Neural progenitor cell (in vitro differentiated cells): Measurements from ENCODE around the gene RALGAPA1. TPM values are rescaled to one million over a fixed set of nuclear protein-coding genes. Genes with fewer than 3 reads are reported as not detected.

Source experiments
- DNase-seq: peaks from one replicate; pipeline ENCODE4 v3.0.0-alpha.2; 2016; ENCODE audit warnings: low spot score
- H2AFZ ChIP-seq: fragments of 200-600 bp; sonication (generic); replicated peaks from 2 replicates; pipeline ENCODE4 v1.6.1; 2016; ENCODE audit warnings: antibody characterized with exemption
- H3F3A ChIP-seq: fragments of 200-600 bp; sonication (generic); 2 replicates; pipeline ENCODE4 v1.6.1; 2016; ENCODE audit warnings: antibody characterized with exemption, low read depth
- H3K27ac ChIP-seq: fragments of 200-600 bp; sonication (generic); 2 replicates; pipeline ENCODE4 v1.5.1; 2016; ENCODE audit warnings: mild to moderate bottlenecking
- H3K27me3 ChIP-seq: fragments of 200-600 bp; sonication (generic); 2 replicates; pipeline ENCODE4 v1.6.1; 2016; ENCODE audit warnings: mild to moderate bottlenecking, moderate library complexity
- H3K36me3 ChIP-seq: fragments of 200-600 bp; sonication (generic); 2 replicates; pipeline ENCODE4 v1.5.1; 2016
- H3K4me1 ChIP-seq: fragments of 200-600 bp; sonication (generic); 2 replicates; pipeline ENCODE4 v1.6.1; 2016; ENCODE audit warnings: mixed run types
- H3K4me2 ChIP-seq: fragments of 200-600 bp; sonication (generic); 2 replicates; pipeline ENCODE4 v1.6.1; 2016
- H3K4me3 ChIP-seq: fragments of 200-600 bp; sonication (generic); 2 replicates; pipeline ENCODE4 v1.5.1; 2016
- H3K79me2 ChIP-seq: fragments of 200-600 bp; sonication (generic); 2 replicates; pipeline ENCODE4 v1.6.1; 2016; ENCODE audit warnings: low read depth
- H3K9ac ChIP-seq: fragments of 200-600 bp; sonication (generic); 2 replicates; pipeline ENCODE4 v1.6.1; 2016
- H3K9me3 ChIP-seq: fragments of 200-600 bp; sonication (generic); 2 replicates; pipeline ENCODE4 v1.5.1; 2016; ENCODE audit warnings: low read depth
- H4K20me1 ChIP-seq: fragments of 200-600 bp; sonication (generic); 2 replicates; pipeline ENCODE4 v1.6.1; 2016; ENCODE audit warnings: low read depth
- H3K27ac Mint-ChIP-seq: 3 replicates; pipeline ENCODE4 v1.8.0; 2021; ENCODE audit warnings: mixed read lengths
- H3K27me3 Mint-ChIP-seq: 2 replicates; pipeline ENCODE4 v1.8.0; 2022; ENCODE audit warnings: low read depth, mild to moderate bottlenecking, inconsistent platforms, moderate library complexity, mixed read lengths; ENCODE audit not compliant: insufficient read depth
- H3K36me3 Mint-ChIP-seq: 3 replicates; pipeline ENCODE4 v1.8.0; 2021; ENCODE audit warnings: mixed read lengths
- H3K4me1 Mint-ChIP-seq: 3 replicates; pipeline ENCODE4 v1.8.0; 2021; ENCODE audit warnings: mixed read lengths
- H3K4me3 Mint-ChIP-seq: 3 replicates; pipeline ENCODE4 v1.8.0; 2021; ENCODE audit warnings: mild to moderate bottlenecking, moderate library complexity, mixed read lengths
- H3K9me3 Mint-ChIP-seq: 3 replicates; pipeline ENCODE4 v1.8.0; 2020; ENCODE audit warnings: mixed read lengths
- CTCF ChIP-seq: fragments of 200-600 bp; sonication (generic); IDR thresholded peaks from 2 replicates; pipeline ENCODE4 v1.5.1; 2017; ENCODE audit warnings: antibody characterized with exemption, mild to moderate bottlenecking
- EZH2 ChIP-seq: fragments of 200-600 bp; sonication (generic); IDR thresholded peaks from 2 replicates; pipeline ENCODE4 v1.6.1; 2017; ENCODE audit warnings: antibody characterized with exemption, mild to moderate bottlenecking, moderate library complexity
- EZH2phosphoT487 ChIP-seq: fragments of 200-600 bp; sonication (generic); IDR thresholded peaks from 2 replicates; pipeline ENCODE4 v1.6.1; 2017; ENCODE audit warnings: antibody characterized with exemption
- total RNA-seq: library from RNA; depleted of rRNA; stranded (reverse); fragments of >200 nt; gene quantifications from 2 replicates; pipeline ENCODE4 v1.2.3, GENCODE V29; 2015; ENCODE audit warnings: low replicate concordance

RALGAPA1 gene
- total RNA-seq, 1 donor from 2014 or later, result 31.7 TPM

- no peak for DNase-seq
- H3K36me3 Mint-ChIP-seq, result peaks cover 39% of the 10 kb centered on the region
- H3K4me1 ChIP-seq, result peaks cover 4% of the 10 kb centered on the region
- no peak overlapping the region for H3K27ac ChIP-seq
- TF ChIP-seq EZH2 (no peak), CTCF (no peak), EZH2phosphoT487 (no peak)
- H3K4me1 Mint-ChIP-seq, result peaks cover 4% of the 10 kb centered on the region
- H3K4me3 Mint-ChIP-seq, result no peak overlapping the region
- peak overlapping the region; percentile 8 for H3K27ac Mint-ChIP-seq
- peaks cover 17% of the 10 kb centered on the region for H3K9me3 Mint-ChIP-seq
- no peaks in the 10 kb centered on the region for H3K79me2 ChIP-seq
- H2AFZ ChIP-seq, result no peak overlapping the region
- H3K36me3 ChIP-seq, result peaks cover 4% of the 10 kb centered on the region
- no peak overlapping the region for H3K4me2 ChIP-seq
- no peak overlapping the region for H3K9ac ChIP-seq
- H3K27me3 ChIP-seq, result no peaks in the 10 kb centered on the region
- H3K9me3 ChIP-seq, result no peaks in the 10 kb centered on the region
- no peaks in the 10 kb centered on the region for H4K20me1 ChIP-seq
- H3K4me3 ChIP-seq, result no peak overlapping the region
- no peaks in the 10 kb centered on the region for H3K27me3 Mint-ChIP-seq
- no peaks in the 10 kb centered on the region for H3F3A ChIP-seq
Measured at GRCh38 chr14:35730871-35731270, 78.2 kb downstream of the RALGAPA1 start.

GRCh38 chr14:35727764-35728163 lies 81.3 kb downstream of the RALGAPA1 start:
- no peaks in the 10 kb centered on the region for H3K27me3 ChIP-seq
- peaks cover 4% of the 10 kb centered on the region for H3K4me1 Mint-ChIP-seq
- H3K36me3 ChIP-seq, result no peaks in the 10 kb centered on the region
- H3K4me2 ChIP-seq, result no peak overlapping the region
- H3F3A ChIP-seq, result no peaks in the 10 kb centered on the region
- peaks cover 2% of the 10 kb centered on the region for H3K9me3 Mint-ChIP-seq
- H2AFZ ChIP-seq, result no peak overlapping the region
- no peak for DNase-seq
- H4K20me1 ChIP-seq, result no peaks in the 10 kb centered on the region
- H3K27ac ChIP-seq, result no peak overlapping the region
- TF ChIP-seq EZH2phosphoT487 (no peak), EZH2 (no peak), CTCF (no peak)
- H3K9ac ChIP-seq, result no peak overlapping the region
- no peak overlapping the region for H3K4me3 Mint-ChIP-seq
- peaks cover 4% of the 10 kb centered on the region for H3K4me1 ChIP-seq
- no peaks in the 10 kb centered on the region for H3K9me3 ChIP-seq
- no peaks in the 10 kb centered on the region for H3K79me2 ChIP-seq
- no peak overlapping the region for H3K27ac Mint-ChIP-seq
- no peak overlapping the region for H3K4me3 ChIP-seq
- H3K36me3 Mint-ChIP-seq, result peaks cover 19% of the 10 kb centered on the region
- H3K27me3 Mint-ChIP-seq, result no peaks in the 10 kb centered on the region

GRCh38 chr14:35725930-35726329 lies 83.2 kb downstream of the RALGAPA1 start:
- Histone ChIP-seq H3K9ac (no peak overlapping the region), H3K27ac (no peak overlapping the region), H3F3A (no peaks in the 10 kb centered on the region), H3K27me3 (no peaks in the 10 kb centered on the region), H3K4me2 (no peak overlapping the region), H3K36me3 (no peaks in the 10 kb centered on the region), H3K4me1 (peaks cover 2% of the 10 kb centered on the region), H3K9me3 (no peaks in the 10 kb centered on the region), H2AFZ (no peak overlapping the region), H3K79me2 (no peaks in the 10 kb centered on the region), H3K4me3 (no peak overlapping the region), H4K20me1 (no peaks in the 10 kb centered on the region)
- Mint-ChIP-seq H3K4me3 (no peak overlapping the region), H3K27me3 (no peaks in the 10 kb centered on the region), H3K36me3 (peaks cover 10% of the 10 kb centered on the region), H3K9me3 (no peaks in the 10 kb centered on the region), H3K4me1 (peaks cover 4% of the 10 kb centered on the region), H3K27ac (no peak overlapping the region)
- TF ChIP-seq EZH2 (no peak), EZH2phosphoT487 (no peak), CTCF (no peak)
- no peak for DNase-seq
